Measurements from ENCODE around the gene CEP72.
"Not testable (repeated sequence)": the region's sequence is repeated elsewhere in the genome, so short reads cannot be mapped to it uniquely, and the experiment has no call there.

DNA sequence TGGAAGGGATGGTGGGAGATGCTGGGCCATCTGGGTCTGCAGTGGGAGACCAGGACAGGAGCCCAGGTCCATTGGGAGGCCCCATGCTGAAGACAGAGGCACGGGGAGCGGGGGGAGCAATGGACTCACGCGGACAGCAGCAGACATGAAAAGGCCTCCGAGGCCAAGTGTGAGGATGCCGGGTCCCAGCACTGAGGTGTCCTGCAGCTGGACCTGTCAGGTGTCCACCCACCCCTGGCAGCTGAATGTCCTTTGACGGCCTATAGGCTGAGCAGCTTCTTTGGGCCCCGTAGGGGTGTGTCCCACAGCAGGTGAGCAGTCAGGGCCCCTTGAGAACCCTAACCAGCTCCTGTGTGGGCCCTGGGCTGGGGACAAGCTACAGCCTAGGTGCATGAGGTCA lies 84.1 kb downstream of the CEP72 start:
- TF ChIP-seq EZH2 (IDR thresholded peaks at IDR 0.05; ENCODE audit: borderline replicate concordance, low read length) = not testable (repeated sequence)
- TF ChIP-seq, protein P1, sequence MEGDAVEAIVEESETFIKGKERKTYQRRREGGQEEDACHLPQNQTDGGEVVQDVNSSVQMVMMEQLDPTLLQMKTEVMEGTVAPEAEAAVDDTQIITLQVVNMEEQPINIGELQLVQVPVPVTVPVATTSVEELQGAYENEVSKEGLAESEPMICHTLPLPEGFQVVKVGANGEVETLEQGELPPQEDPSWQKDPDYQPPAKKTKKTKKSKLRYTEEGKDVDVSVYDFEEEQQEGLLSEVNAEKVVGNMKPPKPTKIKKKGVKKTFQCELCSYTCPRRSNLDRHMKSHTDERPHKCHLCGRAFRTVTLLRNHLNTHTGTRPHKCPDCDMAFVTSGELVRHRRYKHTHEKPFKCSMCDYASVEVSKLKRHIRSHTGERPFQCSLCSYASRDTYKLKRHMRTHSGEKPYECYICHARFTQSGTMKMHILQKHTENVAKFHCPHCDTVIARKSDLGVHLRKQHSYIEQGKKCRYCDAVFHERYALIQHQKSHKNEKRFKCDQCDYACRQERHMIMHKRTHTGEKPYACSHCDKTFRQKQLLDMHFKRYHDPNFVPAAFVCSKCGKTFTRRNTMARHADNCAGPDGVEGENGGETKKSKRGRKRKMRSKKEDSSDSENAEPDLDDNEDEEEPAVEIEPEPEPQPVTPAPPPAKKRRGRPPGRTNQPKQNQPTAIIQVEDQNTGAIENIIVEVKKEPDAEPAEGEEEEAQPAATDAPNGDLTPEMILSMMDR (IDR thresholded peaks at IDR 0.05; ENCODE audit: low read length) = not testable (repeated sequence)
